ENCODE results near the gene GNB2.

DNA sequence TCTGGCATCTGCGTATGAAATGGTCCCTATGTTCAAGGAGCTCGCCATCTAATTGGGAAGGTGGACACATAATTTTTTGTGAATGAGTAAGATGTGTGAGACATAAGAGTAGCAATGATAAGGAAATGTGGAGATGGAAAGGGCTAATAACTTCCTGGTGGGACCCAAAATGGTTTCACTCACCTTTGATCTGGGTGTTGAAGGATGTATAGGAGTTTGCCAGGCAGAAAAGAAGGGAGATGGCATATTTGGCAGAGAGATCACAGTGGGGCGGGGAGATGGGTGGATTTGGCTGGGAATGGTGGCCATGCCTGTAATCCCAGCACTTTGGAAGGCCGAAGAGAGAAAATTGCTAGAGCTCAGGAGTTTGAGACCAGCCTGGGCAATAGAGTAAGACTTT lies 36.9 kb downstream of the GNB2 start:
- TF ChIP-seq, protein P1, sequence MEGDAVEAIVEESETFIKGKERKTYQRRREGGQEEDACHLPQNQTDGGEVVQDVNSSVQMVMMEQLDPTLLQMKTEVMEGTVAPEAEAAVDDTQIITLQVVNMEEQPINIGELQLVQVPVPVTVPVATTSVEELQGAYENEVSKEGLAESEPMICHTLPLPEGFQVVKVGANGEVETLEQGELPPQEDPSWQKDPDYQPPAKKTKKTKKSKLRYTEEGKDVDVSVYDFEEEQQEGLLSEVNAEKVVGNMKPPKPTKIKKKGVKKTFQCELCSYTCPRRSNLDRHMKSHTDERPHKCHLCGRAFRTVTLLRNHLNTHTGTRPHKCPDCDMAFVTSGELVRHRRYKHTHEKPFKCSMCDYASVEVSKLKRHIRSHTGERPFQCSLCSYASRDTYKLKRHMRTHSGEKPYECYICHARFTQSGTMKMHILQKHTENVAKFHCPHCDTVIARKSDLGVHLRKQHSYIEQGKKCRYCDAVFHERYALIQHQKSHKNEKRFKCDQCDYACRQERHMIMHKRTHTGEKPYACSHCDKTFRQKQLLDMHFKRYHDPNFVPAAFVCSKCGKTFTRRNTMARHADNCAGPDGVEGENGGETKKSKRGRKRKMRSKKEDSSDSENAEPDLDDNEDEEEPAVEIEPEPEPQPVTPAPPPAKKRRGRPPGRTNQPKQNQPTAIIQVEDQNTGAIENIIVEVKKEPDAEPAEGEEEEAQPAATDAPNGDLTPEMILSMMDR (IDR thresholded peaks at IDR 0.05; ENCODE audit: low read depth, low read length, poor library complexity, severe bottlenecking) = no peak
- TF ChIP-seq EZH2phosphoT487 (IDR thresholded peaks at IDR 0.05; ENCODE audit: borderline replicate concordance, low read length) = no peak
